AG09319 (cell line): ENCODE data around the gene ACOXL.

Source experiments
- DNase-seq: peaks from one replicate; pipeline ENCODE4 v3.0.0-alpha.2; 2010; ENCODE audit warnings: low read depth; ENCODE audit errors: extremely low read depth
- CTCF ChIP-seq: IDR thresholded peaks from 2 replicates; pipeline ENCODE4 v1.5.1; 2011; ENCODE audit warnings: low read depth, mild to moderate bottlenecking, inconsistent platforms, low read length, moderate library complexity

The ACOXL gene

GRCh38 chr2:111049792-111050640 is 317.6 kb downstream of the ACOXL start:
- DNase-seq = no peak
- TF ChIP-seq CTCF = no peak

GRCh38 chr2:111050701-111051376 is 318.5 kb downstream of the ACOXL start:
- DNase-seq = no peak
- no peak for TF ChIP-seq CTCF

- no peak for DNase-seq
- no peak for TF ChIP-seq CTCF
Observed at GRCh38 chr2:111052621-111053020, 320.2 kb downstream of the ACOXL start.

GRCh38 chr2:111053266-111053665 is 320.9 kb downstream of the ACOXL start:
- no peak for TF ChIP-seq CTCF
- DNase-seq = no peak

- no peak for DNase-seq
- no peak for TF ChIP-seq CTCF
Observed at GRCh38 chr2:111053825-111054515, 321.6 kb downstream of the ACOXL start.

GRCh38 chr2:111054791-111055691 is 322.7 kb downstream of the ACOXL start:
- no peak for TF ChIP-seq CTCF
- no peak for DNase-seq
